ENCODE results near the gene CRTC2. TPM values are rescaled to one million over a fixed set of nuclear protein-coding genes. Genes with fewer than 3 reads are reported as not detected.

The CRTC2 gene
- total and polyA plus RNA-seq, 12 donors = 8.4 to 138 (median 31.8) TPM

GRCh38 chr1:153995640-153996039 lies 37.2 kb upstream of the CRTC2 start:
- H3K4me3 ChIP-seq = no peak overlapping the region
- DNase-seq = no peak
- H3K27ac ChIP-seq = no peak overlapping the region
- WGBS, 4 donors = 92 to 97% (median 95%) methylated on average over 11 of the region's 11 CpGs
- H3K4me1 ChIP-seq (replicated peaks in 1 of 2) = peaks cover 10 to 26% of the 10 kb centered on the region in 2 donors
- H3K27me3 ChIP-seq = no peaks in the 10 kb centered on the region
- intact Hi-C loops (cut with DNase I) = no loop called here
- H3K9me3 ChIP-seq (replicated peaks in 1 of 3) = no peaks in the 10 kb centered on the region
- peaks cover 0 to 40% of the 10 kb centered on the region in 2 donors for H3K36me3 ChIP-seq (replicated peaks in 1 of 2)
- TF ChIP-seq CTCF (IDR thresholded peaks at IDR 0.05) = no peak
- no peak for TF ChIP-seq POLR2A (IDR thresholded peaks at IDR 0.05)

GRCh38 chr1:153995202-153995601 lies 36.8 kb upstream of the CRTC2 start:
- WGBS, 4 donors = 82 to 88% (median 85%) methylated on average over 3 of the region's 3 CpGs
- intact Hi-C loops (cut with DNase I) = no loop called here
- Histone ChIP-seq H3K36me3 (replicated peaks in 1 of 2) (peaks cover 0 to 40% of the 10 kb centered on the region in 2 donors), H3K4me1 (replicated peaks in 1 of 2) (peaks cover 10 to 28% of the 10 kb centered on the region in 2 donors), H3K9me3 (replicated peaks in 1 of 3) (no peaks in the 10 kb centered on the region), H3K27me3 (no peaks in the 10 kb centered on the region), H3K4me3 (no peak overlapping the region), H3K27ac (no peak overlapping the region)
- TF ChIP-seq POLR2A (IDR thresholded peaks at IDR 0.05) (no peak), CTCF (IDR thresholded peaks at IDR 0.05) (no peak)
- no peak for DNase-seq

- intact Hi-C loops (cut with DNase I) = no loop called here
Measured at GRCh38 chr1:153991806-153992205, 33.4 kb upstream of the CRTC2 start.

GRCh38 chr1:153991151-153991630 lies 32.8 kb upstream of the CRTC2 start:
- intact Hi-C loops (cut with DNase I) = no loop called here
- 5 to 8% (median 6%) methylated on average over 9 of the region's 9 CpGs for WGBS, 4 donors

More at GRCh38 chr1:153991806-153992205, 33.4 kb upstream of the CRTC2 start:
- 79 to 92% (median 89%) methylated on average over 2 of the region's 2 CpGs for WGBS, 4 donors
- H3K4me1 ChIP-seq (replicated peaks in 1 of 2) = peaks cover 10 to 33% of the 10 kb centered on the region in 2 donors
- H3K9me3 ChIP-seq (replicated peaks in 1 of 3) = no peaks in the 10 kb centered on the region
- H3K27me3 ChIP-seq = no peaks in the 10 kb centered on the region
- H3K4me3 ChIP-seq = peak overlapping the region in 2 of 4 donors; percentile 69 to 70
- DNase-seq = no peak
- no peak for TF ChIP-seq POLR2A (IDR thresholded peaks at IDR 0.05)
- TF ChIP-seq CTCF (IDR thresholded peaks at IDR 0.05) = no peak
- peaks cover 0 to 40% of the 10 kb centered on the region in 2 donors for H3K36me3 ChIP-seq (replicated peaks in 1 of 2)
- peak overlapping the region in 3 of 5 donors; percentile 88 to 98 (median 96) for H3K27ac ChIP-seq

More at GRCh38 chr1:153991151-153991630, 32.8 kb upstream of the CRTC2 start:
- Histone ChIP-seq H3K36me3 (replicated peaks in 1 of 2) (peaks cover 0 to 40% of the 10 kb centered on the region in 2 donors), H3K27ac (peak overlapping the region in 4 of 5 donors; percentile 84 to 98 (median 92)), H3K27me3 (no peaks in the 10 kb centered on the region), H3K9me3 (replicated peaks in 1 of 3) (no peaks in the 10 kb centered on the region), H3K4me3 (peak overlapping the region; percentile 25 to 87 (median 70)), H3K4me1 (replicated peaks in 1 of 2) (peaks cover 10 to 39% of the 10 kb centered on the region in 2 donors)
- DNase-seq = no peak
- TF ChIP-seq CTCF (IDR thresholded peaks at IDR 0.05) (no peak), POLR2A (IDR thresholded peaks at IDR 0.05) (no peak)

All from adrenal gland (tissue), 12 donors.